CD4-positive, alpha-beta T cell treated with Interleukin-1 beta for 1 hour (primary cell): ENCODE measurements around the gene OR2T6.
"Not testable (repeated sequence)": the region's sequence is repeated elsewhere in the genome, so short reads cannot be mapped to it uniquely, and the experiment has no call there.

Experiments
- DNase-seq, 2 donors: peaks; one replicate each; pipeline ENCODE4 v3.0.0-alpha.2; 2020 to 2022

Gene OR2T6

GRCh38 chr1:248375446-248375845, at the start of gene OR2T6:
Gene OR2T6, plus strand, starts transcription at chr1:248375746. Its CDS starts 11,863 bp downstream, at chr1:248387609.
- no peak for DNase-seq

- no peak for DNase-seq
Measured at GRCh38 chr1:248343451-248343850, 32.1 kb upstream of the OR2T6 start.

GRCh38 chr1:248348475-248348874, 27.1 kb upstream of the OR2T6 start, which contains the start of gene OR14C36:
Gene OR14C36, plus strand, starts transcription at chr1:248348775. Its CDS starts 0 bp downstream, at chr1:248348775.
- DNase-seq = no peak

- no peak for DNase-seq
Measured at GRCh38 chr1:248359415-248359814, 16.1 kb upstream of the OR2T6 start.

GRCh38 chr1:248361121-248361715, 14.3 kb upstream of the OR2T6 start, which contains the start of gene OR2T4:
Gene OR2T4, plus strand, starts transcription at chr1:248361665. Its CDS starts 0 bp downstream, at chr1:248361665.
- no peak for DNase-seq

- DNase-seq = no peak
Measured at GRCh38 chr1:248366609-248367008, 8.9 kb upstream of the OR2T6 start.

GRCh38 chr1:248372394-248372793, 3.2 kb upstream of the OR2T6 start:
- DNase-seq = no peak

GRCh38 chr1:248373761-248374160, 1.8 kb upstream of the OR2T6 start:
- no peak for DNase-seq

- DNase-seq = no peak
Measured at GRCh38 chr1:248376916-248377315, 1.4 kb downstream of the OR2T6 start.

- no peak for DNase-seq
Measured at GRCh38 chr1:248380854-248381253, 5.3 kb downstream of the OR2T6 start.

GRCh38 chr1:248388426-248388825, 12.9 kb downstream of the OR2T6 start:
- DNase-seq = no peak

- no peak for DNase-seq
Measured at GRCh38 chr1:248393050-248393449, 17.5 kb downstream of the OR2T6 start.

GRCh38 chr1:248402748-248403147, 27.2 kb downstream of the OR2T6 start, which contains the start of gene OR2T1:
Gene OR2T1, plus strand, starts transcription at chr1:248403048. Its CDS starts 3,100 bp downstream, at chr1:248406148.
- no peak for DNase-seq

GRCh38 chr1:248404024-248404423, 28.5 kb downstream of the OR2T6 start:
- DNase-seq = no peak

- no peak for DNase-seq
Measured at GRCh38 chr1:248406721-248407692, 31.5 kb downstream of the OR2T6 start.

GRCh38 chr1:248416226-248416625, 40.7 kb downstream of the OR2T6 start:
- DNase-seq = no peak

- no peak for DNase-seq
Measured at GRCh38 chr1:248417854-248418253, 42.3 kb downstream of the OR2T6 start.

- DNase-seq = no peak
Measured at GRCh38 chr1:248421384-248421783, 45.8 kb downstream of the OR2T6 start.

GRCh38 chr1:248427526-248428191, 52.1 kb downstream of the OR2T6 start:
- not testable (repeated sequence) for DNase-seq

GRCh38 chr1:248428192-248428533, 52.6 kb downstream of the OR2T6 start:
- not testable (repeated sequence) for DNase-seq

- not testable (repeated sequence) for DNase-seq
Measured at GRCh38 chr1:248431683-248432082, 56.1 kb downstream of the OR2T6 start.

GRCh38 chr1:248432201-248432600, 56.7 kb downstream of the OR2T6 start:
- DNase-seq = not testable (repeated sequence)

GRCh38 chr1:248433811-248434415, 58.4 kb downstream of the OR2T6 start:
- not testable (repeated sequence) for DNase-seq
